ENCODE results near the gene PSMA6. TPM values are rescaled to one million over a fixed set of nuclear protein-coding genes. Genes with fewer than 3 reads are reported as not detected.

PSMA6 gene
- total and polyA plus RNA-seq, 2 of the 13 experiments (the other 11 are each of a cell fraction or from before 2014, with no cell fraction given) = 525 to 1,109 TPM

DNA sequence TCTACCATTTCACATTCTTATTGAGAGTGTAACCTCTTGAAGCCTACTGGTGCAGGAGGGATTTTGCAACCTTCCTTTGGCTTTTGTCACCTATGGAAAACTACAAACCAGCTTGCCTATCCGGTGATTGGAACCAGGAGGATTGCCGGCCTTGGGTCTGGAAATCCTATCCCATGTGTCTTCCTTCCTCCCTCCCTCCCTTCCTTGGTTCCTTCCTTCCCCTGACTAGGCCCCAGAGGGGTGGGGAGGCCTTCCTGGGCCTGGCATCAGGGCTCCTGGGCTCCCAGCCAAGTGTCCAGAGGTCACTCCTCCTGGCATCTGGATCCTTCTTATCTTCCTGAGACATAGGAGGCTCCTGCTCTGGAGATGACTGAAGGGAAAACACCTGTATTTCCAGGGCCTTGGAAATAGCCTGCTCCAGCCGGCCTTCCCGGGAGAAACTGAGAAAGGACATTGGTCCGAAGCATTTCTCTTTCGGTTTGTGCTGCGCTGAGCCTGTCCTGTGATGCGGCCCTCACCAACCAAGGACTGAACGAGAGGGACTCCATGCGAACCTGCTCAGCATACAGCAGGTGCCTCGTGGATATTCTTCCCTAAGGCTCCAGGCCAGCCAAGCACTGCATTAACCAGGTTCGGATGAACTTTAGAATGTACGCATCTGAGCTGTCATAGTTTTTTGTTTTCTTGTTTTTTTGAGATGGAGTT is 43.4 kb downstream of the PSMA6 start (continued):
- TF ChIP-seq, protein P1, sequence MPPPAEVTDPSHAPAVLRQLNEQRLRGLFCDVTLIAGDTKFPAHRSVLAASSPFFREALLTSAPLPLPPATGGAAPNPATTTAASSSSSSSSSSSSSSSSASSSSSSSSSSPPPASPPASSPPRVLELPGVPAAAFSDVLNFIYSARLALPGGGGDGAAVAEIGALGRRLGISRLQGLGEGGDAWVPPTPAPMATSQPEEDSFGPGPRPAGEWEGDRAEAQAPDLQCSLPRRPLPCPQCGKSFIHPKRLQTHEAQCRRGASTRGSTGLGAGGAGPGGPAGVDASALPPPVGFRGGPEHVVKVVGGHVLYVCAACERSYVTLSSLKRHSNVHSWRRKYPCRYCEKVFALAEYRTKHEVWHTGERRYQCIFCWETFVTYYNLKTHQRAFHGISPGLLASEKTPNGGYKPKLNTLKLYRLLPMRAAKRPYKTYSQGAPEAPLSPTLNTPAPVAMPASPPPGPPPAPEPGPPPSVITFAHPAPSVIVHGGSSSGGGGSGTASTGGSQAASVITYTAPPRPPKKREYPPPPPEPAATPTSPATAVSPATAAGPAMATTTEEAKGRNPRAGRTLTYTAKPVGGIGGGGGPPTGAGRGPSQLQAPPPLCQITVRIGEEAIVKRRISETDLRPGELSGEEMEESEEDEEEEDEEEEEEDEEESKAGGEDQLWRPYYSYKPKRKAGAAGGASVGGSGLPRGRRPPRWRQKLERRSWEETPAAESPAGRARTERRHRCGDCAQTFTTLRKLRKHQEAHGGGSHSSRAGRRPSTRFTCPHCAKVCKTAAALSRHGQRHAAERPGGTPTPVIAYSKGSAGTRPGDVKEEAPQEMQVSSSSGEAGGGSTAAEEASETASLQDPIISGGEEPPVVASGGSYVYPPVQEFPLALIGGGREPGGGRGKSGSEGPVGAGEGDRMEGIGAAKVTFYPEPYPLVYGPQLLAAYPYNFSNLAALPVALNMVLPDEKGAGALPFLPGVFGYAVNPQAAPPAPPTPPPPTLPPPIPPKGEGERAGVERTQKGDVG (CRISPR knock-in tag; IDR thresholded peaks at IDR 0.05; ENCODE audit: borderline replicate concordance) = no peak
- TF ChIP-seq TARDBP (CRISPR knock-in tag; IDR thresholded peaks at IDR 0.05) = peak; percentile 56; the same call in 1 of the 2 replicates
- no peak for TF ChIP-seq MATR3 (CRISPR knock-in tag; IDR thresholded peaks at IDR 0.05)
- no peak for TF ChIP-seq TOE1 (CRISPR knock-in tag; IDR thresholded peaks at IDR 0.05)
- TF ChIP-seq, protein P2, sequence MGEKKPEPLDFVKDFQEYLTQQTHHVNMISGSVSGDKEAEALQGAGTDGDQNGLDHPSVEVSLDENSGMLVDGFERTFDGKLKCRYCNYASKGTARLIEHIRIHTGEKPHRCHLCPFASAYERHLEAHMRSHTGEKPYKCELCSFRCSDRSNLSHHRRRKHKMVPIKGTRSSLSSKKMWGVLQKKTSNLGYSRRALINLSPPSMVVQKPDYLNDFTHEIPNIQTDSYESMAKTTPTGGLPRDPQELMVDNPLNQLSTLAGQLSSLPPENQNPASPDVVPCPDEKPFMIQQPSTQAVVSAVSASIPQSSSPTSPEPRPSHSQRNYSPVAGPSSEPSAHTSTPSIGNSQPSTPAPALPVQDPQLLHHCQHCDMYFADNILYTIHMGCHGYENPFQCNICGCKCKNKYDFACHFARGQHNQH (CRISPR knock-in tag; IDR thresholded peaks at IDR 0.05) = peak; percentile 47; the same call in 1 of the 2 replicates
- no peak for TF ChIP-seq SMC3 (IDR thresholded peaks at IDR 0.05; ENCODE audit: low read length)
- TF ChIP-seq, protein P3, sequence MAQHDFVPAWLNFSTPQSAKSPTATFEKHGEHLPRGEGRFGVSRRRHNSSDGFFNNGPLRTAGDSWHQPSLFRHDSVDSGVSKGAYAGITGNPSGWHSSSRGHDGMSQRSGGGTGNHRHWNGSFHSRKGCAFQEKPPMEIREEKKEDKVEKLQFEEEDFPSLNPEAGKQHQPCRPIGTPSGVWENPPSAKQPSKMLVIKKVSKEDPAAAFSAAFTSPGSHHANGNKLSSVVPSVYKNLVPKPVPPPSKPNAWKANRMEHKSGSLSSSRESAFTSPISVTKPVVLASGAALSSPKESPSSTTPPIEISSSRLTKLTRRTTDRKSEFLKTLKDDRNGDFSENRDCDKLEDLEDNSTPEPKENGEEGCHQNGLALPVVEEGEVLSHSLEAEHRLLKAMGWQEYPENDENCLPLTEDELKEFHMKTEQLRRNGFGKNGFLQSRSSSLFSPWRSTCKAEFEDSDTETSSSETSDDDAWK (CRISPR knock-in tag; IDR thresholded peaks at IDR 0.05) = no peak
- 0 out of 2 replicates have a peak, but pooled peaks have one; percentile 15 for TF ChIP-seq KDM2A (CRISPR knock-in tag; IDR thresholded peaks at IDR 0.05; ENCODE audit: borderline replicate concordance, low read depth)
- TF ChIP-seq, protein P4, sequence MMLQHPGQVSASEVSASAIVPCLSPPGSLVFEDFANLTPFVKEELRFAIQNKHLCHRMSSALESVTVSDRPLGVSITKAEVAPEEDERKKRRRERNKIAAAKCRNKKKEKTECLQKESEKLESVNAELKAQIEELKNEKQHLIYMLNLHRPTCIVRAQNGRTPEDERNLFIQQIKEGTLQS (CRISPR knock-in tag; IDR thresholded peaks at IDR 0.05) = 0 out of 2 replicates have a peak, but pooled peaks have one; percentile 34
- TF ChIP-seq, protein P5, sequence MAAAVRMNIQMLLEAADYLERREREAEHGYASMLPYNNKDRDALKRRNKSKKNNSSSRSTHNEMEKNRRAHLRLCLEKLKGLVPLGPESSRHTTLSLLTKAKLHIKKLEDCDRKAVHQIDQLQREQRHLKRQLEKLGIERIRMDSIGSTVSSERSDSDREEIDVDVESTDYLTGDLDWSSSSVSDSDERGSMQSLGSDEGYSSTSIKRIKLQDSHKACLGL (CRISPR knock-in tag; IDR thresholded peaks at IDR 0.05) = 0 out of 2 replicates have a peak, but pooled peaks have one; percentile 37
- peak; percentile 54 for TF ChIP-seq ASH2L (IDR thresholded peaks at IDR 0.05; ENCODE audit: insufficient read length, low read depth, low read length)
- no peak for TF ChIP-seq ZNF83 (CRISPR knock-in tag; IDR thresholded peaks at IDR 0.05; ENCODE audit: borderline replicate concordance)
- TF ChIP-seq ZNF251 (CRISPR knock-in tag; IDR thresholded peaks at IDR 0.05) = peak; percentile 89; the same call in 1 of the 2 replicates
- TF ChIP-seq, protein P6, sequence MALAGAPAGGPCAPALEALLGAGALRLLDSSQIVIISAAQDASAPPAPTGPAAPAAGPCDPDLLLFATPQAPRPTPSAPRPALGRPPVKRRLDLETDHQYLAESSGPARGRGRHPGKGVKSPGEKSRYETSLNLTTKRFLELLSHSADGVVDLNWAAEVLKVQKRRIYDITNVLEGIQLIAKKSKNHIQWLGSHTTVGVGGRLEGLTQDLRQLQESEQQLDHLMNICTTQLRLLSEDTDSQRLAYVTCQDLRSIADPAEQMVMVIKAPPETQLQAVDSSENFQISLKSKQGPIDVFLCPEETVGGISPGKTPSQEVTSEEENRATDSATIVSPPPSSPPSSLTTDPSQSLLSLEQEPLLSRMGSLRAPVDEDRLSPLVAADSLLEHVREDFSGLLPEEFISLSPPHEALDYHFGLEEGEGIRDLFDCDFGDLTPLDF (CRISPR knock-in tag; IDR thresholded peaks at IDR 0.05) = peak; percentile 48; the same call in 1 of the 2 replicates
- no peak for TF ChIP-seq CHD2 (IDR thresholded peaks at IDR 0.05; ENCODE audit: low read depth, low read length)
- no peak for TF ChIP-seq CAMTA2 (CRISPR knock-in tag; IDR thresholded peaks at IDR 0.05; ENCODE audit: borderline replicate concordance)
- no peak for TF ChIP-seq EEA1 (CRISPR knock-in tag; IDR thresholded peaks at IDR 0.05; ENCODE audit: borderline replicate concordance)
- TF ChIP-seq SIX4 (CRISPR knock-in tag; IDR thresholded peaks at IDR 0.05) = 0 out of 2 replicates have a peak, but pooled peaks have one; percentile 26
- TF ChIP-seq SP4 (CRISPR knock-in tag; IDR thresholded peaks at IDR 0.05) = no peak
- TF ChIP-seq RNF2 (conservative IDR thresholded peaks at IDR 0.05; ENCODE audit: low read depth) = 0 out of 2 replicates have a peak, but pooled peaks have one; percentile 40
- TF ChIP-seq FOXC1 (CRISPR knock-in tag; IDR thresholded peaks at IDR 0.05; ENCODE audit: borderline replicate concordance) = no peak
- 0 out of 2 replicates have a peak, but pooled peaks have one; percentile 2 for TF ChIP-seq ZNF766 (CRISPR knock-in tag; IDR thresholded peaks at IDR 0.05; ENCODE audit: borderline replicate concordance)
